HL-60 (cell line): ENCODE measurements around the gene SMCP.

Experiments
- GABPA ChIP-seq: IDR thresholded peaks from 2 replicates; pipeline ENCODE4 v1.6.1; 2012; ENCODE audit warnings: low read depth
- POLR2AphosphoS5 ChIP-seq: IDR thresholded peaks from 2 replicates; pipeline ENCODE4 v1.6.1; 2012; ENCODE audit warnings: low read depth
- SPI1 ChIP-seq: IDR thresholded peaks from 2 replicates; pipeline ENCODE4 v1.6.1; 2012; ENCODE audit warnings: low read depth, mild to moderate bottlenecking, borderline replicate concordance
- TF ChIP-seq, protein P1 (sequence below): IDR thresholded peaks from one replicate; pipeline ENCODE4 v1.5.1; 2011; ENCODE audit warnings: low read length, control low read depth, inconsistent platforms; ENCODE audit not compliant: insufficient read depth
- TF ChIP-seq, protein P2 (sequence below): IDR thresholded peaks from 2 replicates; pipeline ENCODE4 v1.6.1; 2012; ENCODE audit warnings: low read depth; ENCODE audit not compliant: insufficient replicate concordance

DNA sequence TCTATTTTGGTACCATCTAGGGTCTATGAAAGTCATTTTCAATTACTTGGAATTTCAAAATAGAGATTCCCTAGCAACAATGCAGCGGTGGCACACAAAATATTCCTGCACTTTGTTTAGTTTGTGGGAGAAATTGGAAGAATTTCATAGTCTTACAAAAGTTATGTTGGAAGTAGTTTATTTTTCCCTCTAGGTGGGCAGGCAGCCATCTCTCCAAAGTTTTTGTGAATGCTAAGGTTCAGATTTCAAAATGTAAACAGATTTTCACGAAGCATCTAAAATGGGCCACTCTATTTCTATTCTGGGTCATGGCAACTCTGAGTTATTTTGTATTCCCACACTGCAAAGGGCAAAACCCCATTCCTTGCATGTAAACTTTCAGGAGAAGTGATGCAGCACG lies 8.0 kb downstream of the SMCP start:
- TF ChIP-seq, protein P1, sequence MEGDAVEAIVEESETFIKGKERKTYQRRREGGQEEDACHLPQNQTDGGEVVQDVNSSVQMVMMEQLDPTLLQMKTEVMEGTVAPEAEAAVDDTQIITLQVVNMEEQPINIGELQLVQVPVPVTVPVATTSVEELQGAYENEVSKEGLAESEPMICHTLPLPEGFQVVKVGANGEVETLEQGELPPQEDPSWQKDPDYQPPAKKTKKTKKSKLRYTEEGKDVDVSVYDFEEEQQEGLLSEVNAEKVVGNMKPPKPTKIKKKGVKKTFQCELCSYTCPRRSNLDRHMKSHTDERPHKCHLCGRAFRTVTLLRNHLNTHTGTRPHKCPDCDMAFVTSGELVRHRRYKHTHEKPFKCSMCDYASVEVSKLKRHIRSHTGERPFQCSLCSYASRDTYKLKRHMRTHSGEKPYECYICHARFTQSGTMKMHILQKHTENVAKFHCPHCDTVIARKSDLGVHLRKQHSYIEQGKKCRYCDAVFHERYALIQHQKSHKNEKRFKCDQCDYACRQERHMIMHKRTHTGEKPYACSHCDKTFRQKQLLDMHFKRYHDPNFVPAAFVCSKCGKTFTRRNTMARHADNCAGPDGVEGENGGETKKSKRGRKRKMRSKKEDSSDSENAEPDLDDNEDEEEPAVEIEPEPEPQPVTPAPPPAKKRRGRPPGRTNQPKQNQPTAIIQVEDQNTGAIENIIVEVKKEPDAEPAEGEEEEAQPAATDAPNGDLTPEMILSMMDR, result no peak
- TF ChIP-seq, protein P2, sequence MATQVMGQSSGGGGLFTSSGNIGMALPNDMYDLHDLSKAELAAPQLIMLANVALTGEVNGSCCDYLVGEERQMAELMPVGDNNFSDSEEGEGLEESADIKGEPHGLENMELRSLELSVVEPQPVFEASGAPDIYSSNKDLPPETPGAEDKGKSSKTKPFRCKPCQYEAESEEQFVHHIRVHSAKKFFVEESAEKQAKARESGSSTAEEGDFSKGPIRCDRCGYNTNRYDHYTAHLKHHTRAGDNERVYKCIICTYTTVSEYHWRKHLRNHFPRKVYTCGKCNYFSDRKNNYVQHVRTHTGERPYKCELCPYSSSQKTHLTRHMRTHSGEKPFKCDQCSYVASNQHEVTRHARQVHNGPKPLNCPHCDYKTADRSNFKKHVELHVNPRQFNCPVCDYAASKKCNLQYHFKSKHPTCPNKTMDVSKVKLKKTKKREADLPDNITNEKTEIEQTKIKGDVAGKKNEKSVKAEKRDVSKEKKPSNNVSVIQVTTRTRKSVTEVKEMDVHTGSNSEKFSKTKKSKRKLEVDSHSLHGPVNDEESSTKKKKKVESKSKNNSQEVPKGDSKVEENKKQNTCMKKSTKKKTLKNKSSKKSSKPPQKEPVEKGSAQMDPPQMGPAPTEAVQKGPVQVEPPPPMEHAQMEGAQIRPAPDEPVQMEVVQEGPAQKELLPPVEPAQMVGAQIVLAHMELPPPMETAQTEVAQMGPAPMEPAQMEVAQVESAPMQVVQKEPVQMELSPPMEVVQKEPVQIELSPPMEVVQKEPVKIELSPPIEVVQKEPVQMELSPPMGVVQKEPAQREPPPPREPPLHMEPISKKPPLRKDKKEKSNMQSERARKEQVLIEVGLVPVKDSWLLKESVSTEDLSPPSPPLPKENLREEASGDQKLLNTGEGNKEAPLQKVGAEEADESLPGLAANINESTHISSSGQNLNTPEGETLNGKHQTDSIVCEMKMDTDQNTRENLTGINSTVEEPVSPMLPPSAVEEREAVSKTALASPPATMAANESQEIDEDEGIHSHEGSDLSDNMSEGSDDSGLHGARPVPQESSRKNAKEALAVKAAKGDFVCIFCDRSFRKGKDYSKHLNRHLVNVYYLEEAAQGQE, result no peak
- TF ChIP-seq POLR2AphosphoS5 (no peak), GABPA (no peak), SPI1 (no peak)
